ENCODE data around the gene TALDO1.
"Not testable (repeated sequence)": the region's sequence is repeated elsewhere in the genome, so short reads cannot be mapped to it uniquely, and the experiment has no call there.

The TALDO1 gene

GRCh38 chr11:737899-738298 lies 9.4 kb upstream of the TALDO1 start:
- not testable (repeated sequence) for DNase-seq

GRCh38 chr11:742156-742546 lies 5.1 kb upstream of the TALDO1 start:
- no peak for DNase-seq

GRCh38 chr11:742571-743201 lies 4.6 kb upstream of the TALDO1 start:
- DNase-seq, result no peak

GRCh38 chr11:745428-745827 lies 1.8 kb upstream of the TALDO1 start:
- no peak for DNase-seq

GRCh38 chr11:746289-747157 lies 741 bp upstream of the TALDO1 start:
- no peak for DNase-seq

GRCh38 chr11:748007-748359 lies 719 bp downstream of the TALDO1 start:
- DNase-seq, result no peak

- DNase-seq, result no peak
These were observed 2.5 kb downstream of the TALDO1 start for GRCh38 chr11:749731-750130.

GRCh38 chr11:760236-760635 lies 13.0 kb downstream of the TALDO1 start:
- no peak for DNase-seq

GRCh38 chr11:761526-762108 lies 14.4 kb downstream of the TALDO1 start:
- DNase-seq, result no peak

- DNase-seq, result no peak
These were observed 15.3 kb downstream of the TALDO1 start for GRCh38 chr11:762421-763072.

GRCh38 chr11:763073-763463 lies 15.8 kb downstream of the TALDO1 start:
- DNase-seq, result peak; percentile 48

GRCh38 chr11:763549-764321 lies 16.5 kb downstream of the TALDO1 start:
- DNase-seq, result no peak

- no peak for DNase-seq
These were observed 17.2 kb downstream of the TALDO1 start for GRCh38 chr11:764322-765024.

- DNase-seq, result no peak
These were observed 17.9 kb downstream of the TALDO1 start for GRCh38 chr11:765025-765801.

- no peak for DNase-seq
These were observed 18.5 kb downstream of the TALDO1 start for GRCh38 chr11:765802-766091.

- DNase-seq, result no peak
These were observed 19.1 kb downstream of the TALDO1 start for GRCh38 chr11:766106-766935.

- no peak for DNase-seq
These were observed 19.6 kb downstream of the TALDO1 start for GRCh38 chr11:766936-767210.

GRCh38 chr11:767238-767637 lies 20.0 kb downstream of the TALDO1 start:
- DNase-seq, result no peak

GRCh38 chr11:769887-770641 lies 22.8 kb downstream of the TALDO1 start:
- no peak for DNase-seq

Measured in NCI-H2029 treated with DMSO at 0.1 percent for 48 hours (cell line).